ENCODE results near the gene ZNF354B. TPM values are rescaled to one million over a fixed set of nuclear protein-coding genes. Genes with fewer than 3 reads are reported as not detected.
"Not testable (repeated sequence)": the region's sequence is repeated elsewhere in the genome, so short reads cannot be mapped to it uniquely, and the experiment has no call there.

The ZNF354B gene
- total and polyA plus RNA-seq, 2 of the 13 experiments (the other 11 are each of a cell fraction or from before 2014, with no cell fraction given): 7.8 to 10.3 TPM

DNA sequence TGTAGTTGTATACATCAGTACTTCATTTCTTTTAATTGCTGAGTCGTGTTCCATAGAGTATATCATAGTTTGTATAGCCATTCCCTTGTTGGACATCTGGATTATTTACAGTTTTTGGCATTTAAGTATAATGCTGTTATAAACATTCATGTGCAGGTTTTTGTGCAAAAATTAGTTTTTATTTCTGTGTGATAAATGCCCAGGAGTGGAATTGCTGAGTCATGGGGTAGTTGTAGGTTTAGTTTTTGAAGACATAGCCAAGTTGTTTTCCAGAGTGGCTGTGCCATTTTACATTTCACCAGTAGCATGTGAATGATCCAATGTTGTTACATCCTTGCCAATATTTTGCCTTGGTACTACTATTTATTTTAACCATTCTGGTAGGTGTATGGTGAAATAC, 12.5 kb downstream of the ZNF354B start:
- no peaks in the 10 kb centered on the region for H3K27me3 ChIP-seq (ENCODE audit: control insufficient read depth in 1 of 2, insufficient read depth in 2 of 2, low read length in 2 of 2)
- ChIA-PET CTCF (ENCODE audit: low intra/inter-chr PET ratio, low total read pairs) (no interaction called here), POLR2A (no interaction called here)
- H3K4me3 ChIP-seq (replicated peaks in 1 of 3; ENCODE audit: insufficient read depth in 1 of 3, low read depth in 2 of 3, low read length in 3 of 3): no peak overlapping the region
- H2AFZ ChIP-seq (ENCODE audit: low read length): no peak overlapping the region
- no peak for DNase-seq (ENCODE audit: low spot score)
- H3K4me1 ChIP-seq (ENCODE audit: insufficient read depth, low read length): no peaks in the 10 kb centered on the region
- 97% methylated on average over 1 of the region's 1 CpG for WGBS (ENCODE audit: low lambda C conversion rate)
- intact Hi-C loops (cut with micrococcal nuclease; ENCODE audit: unreplicated experiment): no loop called here
- no peak for TF ChIP-seq ZNF143 (CRISPR knock-in tag; IDR thresholded peaks at IDR 0.05)
- peak; percentile 36; the same call in 1 of the 2 replicates for TF ChIP-seq MAFF (IDR thresholded peaks at IDR 0.05; ENCODE audit: low read depth, low read length)
- peak; percentile 40 to 69 for TF ChIP-seq MAFK (conservative IDR thresholded peaks at IDR 0.05 in 1 of 2, IDR thresholded peaks at IDR 0.05 in 1 of 2; ENCODE audit: low read length in 2 of 2)
- TF ChIP-seq NFIC (IDR thresholded peaks at IDR 0.05; ENCODE audit: low read length): no peak
- TF ChIP-seq NFE2L2 (IDR thresholded peaks at IDR 0.05; ENCODE audit: low read length): peak; percentile 88
- FAIRE-seq: no peak
- H3K27ac ChIP-seq (ENCODE audit: extremely low read length, insufficient read depth, low read length): no peak overlapping the region
- peaks cover 46% of the 10 kb centered on the region for H3K9me3 ChIP-seq (ENCODE audit: low read length)
- H3K4me2 ChIP-seq (ENCODE audit: low read depth, low read length): no peak overlapping the region
- peaks cover 20 to 74% of the 10 kb centered on the region in 2 experiments for H3K36me3 ChIP-seq (replicated peaks in 1 of 2; ENCODE audit: control insufficient read depth in 1 of 2, insufficient read depth in 2 of 2, low read length in 2 of 2)
- H4K20me1 ChIP-seq (ENCODE audit: insufficient read depth, low read length): no peaks in the 10 kb centered on the region
- no peaks in the 10 kb centered on the region for H3K79me2 ChIP-seq (ENCODE audit: insufficient read depth, low read length)
- BruUV-seq (replicated peaks): no TSS peak
- ATAC-seq: no peak
- in situ Hi-C loops (cut with HindIII; ENCODE audit: extremely low pct_ligation_motif_present, low pct_unique_long_range_greater_than_20kb): no loop called here
- H3K9ac ChIP-seq (ENCODE audit: insufficient read depth, low read depth, low read length): no peak overlapping the region

- H3K4me1 ChIP-seq (ENCODE audit: insufficient read depth, low read length); FAIRE-seq; DNase-seq (ENCODE audit: low spot score); H3K27ac ChIP-seq (ENCODE audit: extremely low read length, insufficient read depth, low read length); in situ Hi-C loops (cut with HindIII; ENCODE audit: extremely low pct_ligation_motif_present, low pct_unique_long_range_greater_than_20kb); POLR2A ChIA-PET; H2AFZ ChIP-seq (ENCODE audit: low read length); H4K20me1 ChIP-seq (ENCODE audit: insufficient read depth, low read length); H3K4me3 ChIP-seq (replicated peaks in 1 of 3; ENCODE audit: insufficient read depth in 1 of 3, low read depth in 2 of 3, low read length in 3 of 3); H3K4me2 ChIP-seq (ENCODE audit: low read depth, low read length); intact Hi-C loops (cut with micrococcal nuclease; ENCODE audit: unreplicated experiment); H3K27me3 ChIP-seq (ENCODE audit: control insufficient read depth in 1 of 2, insufficient read depth in 2 of 2, low read length in 2 of 2); H3K9ac ChIP-seq (ENCODE audit: insufficient read depth, low read depth, low read length); ATAC-seq; CTCF ChIA-PET (ENCODE audit: low intra/inter-chr PET ratio, low total read pairs); H3K79me2 ChIP-seq (ENCODE audit: insufficient read depth, low read length): not testable (repeated sequence)
- WGBS (ENCODE audit: low lambda C conversion rate): 90% methylated on average over 4 of the region's 4 CpGs
- TSS peak; percentile 43 for BruUV-seq (replicated peaks)
- peaks cover 5 to 57% of the 10 kb centered on the region in 2 experiments; a peak in 4 of 5 replicates for H3K36me3 ChIP-seq (replicated peaks in 1 of 2; ENCODE audit: control insufficient read depth in 1 of 2, insufficient read depth in 2 of 2, low read length in 2 of 2)
- peaks cover 87% of the 10 kb centered on the region for H3K9me3 ChIP-seq (ENCODE audit: low read length)
Observed at GRCh38 chr5:178883115-178883694, 23.5 kb downstream of the ZNF354B start.

Measured in HepG2 (cell line).